Measurements from ENCODE around the gene ULK4. TPM values are rescaled to one million over a fixed set of nuclear protein-coding genes. Genes with fewer than 3 reads are reported as not detected.
A peak's percentile ranks its signal among the peaks of the same experiment; 100 is the strongest.

The ULK4 gene
- total and polyA plus RNA-seq, 2 of the 8 experiments (the other 6 are each of a cell fraction or from before 2014, with no cell fraction given): 3.0 to 10.8 TPM

- no peak for TF ChIP-seq CHD7 (IDR thresholded peaks at IDR 0.05; ENCODE audit: insufficient replicate concordance, low read length)
- TF ChIP-seq CTCF (IDR thresholded peaks at IDR 0.05; ENCODE audit: control extremely low read depth in 1 of 3, insufficient read depth in 1 of 3, low read depth in 1 of 3, low read length in 3 of 3): peak; percentile 37 to 59 (median 50)
Observed at GRCh38 chr3:41288785-41289184, 673.1 kb downstream of the ULK4 start (continued).

Data from H1 (cell line).